Astrocyte (in vitro differentiated cells and primary cell): Measurements from ENCODE around the gene ZNF433. TPM values are rescaled to one million over a fixed set of nuclear protein-coding genes. Genes with fewer than 3 reads are reported as not detected.

Source experiments
- DNase-seq: peaks from one replicate; pipeline ENCODE4 v3.0.0-alpha.2; 2010; ENCODE audit warnings: low read depth
- FAIRE-seq: peaks from 2 replicates; lab custom pipeline; 2011; peaks lifted over from hg19 to GRCh38; lab: Jason Lieb, UNC
- H2AFZ ChIP-seq: 2 replicates; pipeline ENCODE4 v1.6.0; 2012; ENCODE audit warnings: low read depth, low read length, inconsistent platforms
- H3K27ac ChIP-seq: 2 replicates; pipeline ENCODE4 v1.5.1; 2011; ENCODE audit warnings: low read depth, low read length, inconsistent platforms
- H3K27me3 ChIP-seq: 2 replicates; pipeline ENCODE4 v1.6.0; 2011; ENCODE audit warnings: low read length, inconsistent platforms; ENCODE audit not compliant: insufficient read depth
- H3K36me3 ChIP-seq: 2 replicates; pipeline ENCODE4 v1.5.1; 2011; ENCODE audit warnings: low read length, inconsistent platforms; ENCODE audit not compliant: insufficient read depth
- H3K4me1 ChIP-seq: 2 replicates; pipeline ENCODE4 v1.5.1; 2011; ENCODE audit warnings: low read length, inconsistent platforms; ENCODE audit not compliant: insufficient read depth
- H3K4me2 ChIP-seq: 2 replicates; pipeline ENCODE4 v1.6.0; 2012; ENCODE audit warnings: low read length, inconsistent platforms
- H3K4me3 ChIP-seq: 2 replicates; pipeline ENCODE4 v1.5.1; 2011; ENCODE audit warnings: low read depth, mild to moderate bottlenecking, low read length, inconsistent platforms; ENCODE audit not compliant: insufficient read depth
- H3K79me2 ChIP-seq: 2 replicates; pipeline ENCODE4 v1.6.0; 2012; ENCODE audit warnings: mild to moderate bottlenecking, low read length, inconsistent platforms; ENCODE audit not compliant: insufficient read depth
- H3K9ac ChIP-seq: 2 replicates; pipeline ENCODE4 v1.6.0; 2012; ENCODE audit warnings: mild to moderate bottlenecking, low read length, inconsistent platforms
- H3K9me3 ChIP-seq: 2 replicates; pipeline ENCODE4 v1.5.1; 2012; ENCODE audit warnings: low read depth, mild to moderate bottlenecking, low read length, inconsistent platforms; ENCODE audit not compliant: insufficient read depth
- H4K20me1 ChIP-seq: 2 replicates; pipeline ENCODE4 v1.6.0; 2012; ENCODE audit warnings: low read length, inconsistent platforms; ENCODE audit not compliant: insufficient read depth
- H3K27ac Mint-ChIP-seq: one replicate; pipeline ENCODE4 v1.8.0; 2021; ENCODE audit warnings: mild to moderate bottlenecking, mixed read lengths; ENCODE audit not compliant: unreplicated experiment
- H3K27me3 Mint-ChIP-seq: one replicate; pipeline ENCODE4 v1.8.0; 2021; ENCODE audit warnings: low read depth, mixed read lengths; ENCODE audit not compliant: unreplicated experiment
- H3K36me3 Mint-ChIP-seq: one replicate; pipeline ENCODE4 v1.8.0; 2021; ENCODE audit warnings: low read depth, mixed read lengths; ENCODE audit not compliant: unreplicated experiment
- H3K4me1 Mint-ChIP-seq: one replicate; pipeline ENCODE4 v1.8.0; 2021; ENCODE audit warnings: low read depth, mixed read lengths; ENCODE audit not compliant: unreplicated experiment
- H3K4me3 Mint-ChIP-seq: one replicate; pipeline ENCODE4 v1.8.0; 2021; ENCODE audit warnings: mild to moderate bottlenecking, moderate library complexity, mixed read lengths; ENCODE audit not compliant: unreplicated experiment
- H3K9me3 Mint-ChIP-seq: one replicate; pipeline ENCODE4 v1.8.0; 2021; ENCODE audit warnings: mild to moderate bottlenecking, mixed read lengths; ENCODE audit not compliant: unreplicated experiment
- EZH2 ChIP-seq: IDR thresholded peaks from 2 replicates; pipeline ENCODE4 v1.6.1; 2012; ENCODE audit warnings: mild to moderate bottlenecking, low read length, inconsistent platforms; ENCODE audit not compliant: insufficient read depth
- total RNA-seq: library from RNA; stranded (reverse); gene quantifications from 2 replicates; pipeline ENCODE4 v1.2.1, GENCODE V29; 2021
- TF ChIP-seq, protein P1 (sequence below): IDR thresholded peaks from 2 replicates; pipeline ENCODE4 v1.5.1; 2011; ENCODE audit warnings: low read depth, mild to moderate bottlenecking, inconsistent platforms, low read length, moderate library complexity; ENCODE audit not compliant: insufficient read depth

ZNF433 gene
- total RNA-seq, 1 donor from 2014 or later, result not detected

DNA sequence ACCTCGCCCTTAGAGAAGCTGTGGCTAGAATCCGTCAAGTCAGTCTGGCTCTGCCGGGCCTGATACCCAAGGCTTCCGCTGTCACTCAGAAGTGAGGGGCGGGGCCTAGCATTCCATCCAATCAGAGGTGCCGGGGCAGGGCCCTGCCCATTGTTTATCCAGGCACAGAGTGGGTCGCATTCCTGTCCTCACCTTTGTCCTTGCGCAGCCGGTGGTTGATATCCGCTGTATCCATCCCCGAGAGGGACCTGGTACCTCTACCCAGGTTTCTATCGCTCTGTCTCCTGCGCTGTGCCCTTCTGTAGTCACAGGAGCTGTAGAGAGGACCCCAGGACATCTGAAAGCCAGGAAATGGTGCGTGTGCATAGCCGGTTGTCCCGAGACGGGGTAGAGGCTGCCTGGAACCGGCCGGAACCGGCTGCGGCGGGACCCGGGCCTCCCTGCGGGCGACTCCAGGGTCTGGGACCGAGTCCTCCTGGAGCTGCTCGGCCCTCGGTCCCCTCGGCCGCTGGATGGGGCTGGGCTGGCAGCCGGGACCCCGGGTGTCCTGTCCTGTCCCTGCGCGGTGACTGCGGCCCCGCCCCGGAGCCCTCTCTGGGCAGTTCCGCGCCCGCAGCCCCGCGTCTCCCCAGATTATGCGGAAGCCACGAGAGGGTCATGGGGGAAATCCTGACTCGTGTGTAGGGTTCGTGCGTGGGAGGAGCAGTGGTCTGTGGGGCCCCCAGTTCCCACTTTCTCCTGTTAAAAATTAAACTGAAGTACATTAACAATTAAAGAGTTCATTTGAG, 70.4 kb downstream of the ZNF433 start, which contains the start of gene ZNF763:
ZNF763 (plus strand) TSS at position 183 of the 788 bp plus-strand sequence; CDS start at position 352, 169 bp downstream.
- no peak for FAIRE-seq
- no peaks in the 10 kb centered on the region for H3K27me3 Mint-ChIP-seq
- H3K4me3 Mint-ChIP-seq, result no peak within 1 kb of the TSS
- Histone ChIP-seq H3K79me2 (no peaks in the 10 kb centered on the region), H3K9ac (peak within 1 kb of the TSS; percentile 72), H3K36me3 (no peaks in the 10 kb centered on the region), H3K4me2 (peak within 1 kb of the TSS; percentile 88), H3K9me3 (peaks cover 1% of the 10 kb centered on the region), H4K20me1 (no peaks in the 10 kb centered on the region), H3K27me3 (no peaks in the 10 kb centered on the region), H3K27ac (peak within 1 kb of the TSS; percentile 9), H3K4me1 (no peaks in the 10 kb centered on the region), H2AFZ (peak within 1 kb of the TSS; percentile 89), H3K4me3 (peak within 1 kb of the TSS; percentile 63)
- TF ChIP-seq EZH2, result no peak
- TF ChIP-seq, protein P1, sequence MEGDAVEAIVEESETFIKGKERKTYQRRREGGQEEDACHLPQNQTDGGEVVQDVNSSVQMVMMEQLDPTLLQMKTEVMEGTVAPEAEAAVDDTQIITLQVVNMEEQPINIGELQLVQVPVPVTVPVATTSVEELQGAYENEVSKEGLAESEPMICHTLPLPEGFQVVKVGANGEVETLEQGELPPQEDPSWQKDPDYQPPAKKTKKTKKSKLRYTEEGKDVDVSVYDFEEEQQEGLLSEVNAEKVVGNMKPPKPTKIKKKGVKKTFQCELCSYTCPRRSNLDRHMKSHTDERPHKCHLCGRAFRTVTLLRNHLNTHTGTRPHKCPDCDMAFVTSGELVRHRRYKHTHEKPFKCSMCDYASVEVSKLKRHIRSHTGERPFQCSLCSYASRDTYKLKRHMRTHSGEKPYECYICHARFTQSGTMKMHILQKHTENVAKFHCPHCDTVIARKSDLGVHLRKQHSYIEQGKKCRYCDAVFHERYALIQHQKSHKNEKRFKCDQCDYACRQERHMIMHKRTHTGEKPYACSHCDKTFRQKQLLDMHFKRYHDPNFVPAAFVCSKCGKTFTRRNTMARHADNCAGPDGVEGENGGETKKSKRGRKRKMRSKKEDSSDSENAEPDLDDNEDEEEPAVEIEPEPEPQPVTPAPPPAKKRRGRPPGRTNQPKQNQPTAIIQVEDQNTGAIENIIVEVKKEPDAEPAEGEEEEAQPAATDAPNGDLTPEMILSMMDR, result no peak
- H3K4me1 Mint-ChIP-seq, result no peaks in the 10 kb centered on the region
- no peaks in the 10 kb centered on the region for H3K36me3 Mint-ChIP-seq
- DNase-seq, result peak; percentile 52
- H3K27ac Mint-ChIP-seq, result no peak within 1 kb of the TSS
- peaks cover 26% of the 10 kb centered on the region for H3K9me3 Mint-ChIP-seq

Other genes starting within 250 kb of the ZNF433 start
- gene ZNF491, start 237.2 kb downstream of the ZNF433 start, total RNA-seq, result not detected in 2 replicates
- gene ZNF440, start 221.4 kb downstream of the ZNF433 start, total RNA-seq, result not detected in 2 replicates
- gene ZNF439, start 187.0 kb downstream of the ZNF433 start, total RNA-seq, result not detected in 2 replicates
- gene ZNF69, start 147.9 kb downstream of the ZNF433 start, total RNA-seq, result not detected in 2 replicates
- gene ZNF700, start 110.6 kb downstream of the ZNF433 start, total RNA-seq, result not detected in 2 replicates
- gene ZNF763, start 70.6 kb downstream of the ZNF433 start, total RNA-seq, result not detected in 2 replicates
- gene ZNF878, start 17.3 kb upstream of the ZNF433 start, total RNA-seq, result not detected in 2 replicates
- not detected in 2 replicates for gene ZNF844, start 29.1 kb upstream of the ZNF433 start, total RNA-seq
- 7.5 and 8.2 TPM in 2 replicates for gene ZNF20, start 104.7 kb upstream of the ZNF433 start, total RNA-seq
- 13.7 and 16.1 TPM in 2 replicates for gene ZNF625, start 121.1 kb upstream of the ZNF433 start, total RNA-seq
- 8.3 and 11.1 TPM in 2 replicates for gene ZNF136, start 127.4 kb upstream of the ZNF433 start, total RNA-seq